ENCODE measurements around the gene CORO1C. TPM values are rescaled to one million over a fixed set of nuclear protein-coding genes. Genes with fewer than 3 reads are reported as not detected.
"Not testable (repeated sequence)": the region's sequence is repeated elsewhere in the genome, so short reads cannot be mapped to it uniquely, and the experiment has no call there.

CORO1C gene
- total and polyA plus RNA-seq, 10 donors, result 12.0 to 119 (median 74.8) TPM

GRCh38 chr12:108773798-108774788 lies 42.8 kb upstream of the CORO1C start:
- TF ChIP-seq POLR2AphosphoS5 (IDR thresholded peaks at IDR 0.05) (peak; percentile 83 to 90 (median 88)), POLR2A (IDR thresholded peaks at IDR 0.05) (no peak)
- Histone ChIP-seq H3K27ac (peak overlapping the region in 6 of 8 donors; percentile 15 to 62 (median 58)), H3K27me3 (replicated peaks in 1 of 7) (peaks cover 0 to 10% (median 0%) of the 10 kb centered on the region in 7 donors), H3K4me3 (no peak overlapping the region), H3K9me3 (no peaks in the 10 kb centered on the region), H3K4me1 (peaks cover 0 to 42% (median 17%) of the 10 kb centered on the region in 6 donors), H3K36me3 (no peaks in the 10 kb centered on the region)
- WGBS, 5 donors, result 56 to 69% (median 64%) methylated on average over 22 to 23 of the region's 23 CpGs
- DNase-seq, result peak; percentile 84
- intact Hi-C loops (cut with DNase I; ENCODE audit: low total_unique reads), result no loop called here

- WGBS, 5 donors, result 87 to 93% (median 87%) methylated on average over 25 of the region's 25 CpGs
- intact Hi-C loops (cut with DNase I; ENCODE audit: low total_unique reads), result no loop called here
- Histone ChIP-seq H3K27ac (peak overlapping the region in 2 of 8 donors; percentile 12 to 21), H3K4me3 (no peak overlapping the region), H3K27me3 (replicated peaks in 1 of 7) (peaks cover 0 to 19% (median 0%) of the 10 kb centered on the region in 7 donors), H3K4me1 (peaks cover 0 to 52% (median 26%) of the 10 kb centered on the region in 6 donors), H3K36me3 (no peaks in the 10 kb centered on the region), H3K9me3 (no peaks in the 10 kb centered on the region)
- DNase-seq, result no peak
- TF ChIP-seq POLR2AphosphoS5 (IDR thresholded peaks at IDR 0.05) (no peak), POLR2A (IDR thresholded peaks at IDR 0.05) (no peak)
- TF ChIP-seq, protein P1, sequence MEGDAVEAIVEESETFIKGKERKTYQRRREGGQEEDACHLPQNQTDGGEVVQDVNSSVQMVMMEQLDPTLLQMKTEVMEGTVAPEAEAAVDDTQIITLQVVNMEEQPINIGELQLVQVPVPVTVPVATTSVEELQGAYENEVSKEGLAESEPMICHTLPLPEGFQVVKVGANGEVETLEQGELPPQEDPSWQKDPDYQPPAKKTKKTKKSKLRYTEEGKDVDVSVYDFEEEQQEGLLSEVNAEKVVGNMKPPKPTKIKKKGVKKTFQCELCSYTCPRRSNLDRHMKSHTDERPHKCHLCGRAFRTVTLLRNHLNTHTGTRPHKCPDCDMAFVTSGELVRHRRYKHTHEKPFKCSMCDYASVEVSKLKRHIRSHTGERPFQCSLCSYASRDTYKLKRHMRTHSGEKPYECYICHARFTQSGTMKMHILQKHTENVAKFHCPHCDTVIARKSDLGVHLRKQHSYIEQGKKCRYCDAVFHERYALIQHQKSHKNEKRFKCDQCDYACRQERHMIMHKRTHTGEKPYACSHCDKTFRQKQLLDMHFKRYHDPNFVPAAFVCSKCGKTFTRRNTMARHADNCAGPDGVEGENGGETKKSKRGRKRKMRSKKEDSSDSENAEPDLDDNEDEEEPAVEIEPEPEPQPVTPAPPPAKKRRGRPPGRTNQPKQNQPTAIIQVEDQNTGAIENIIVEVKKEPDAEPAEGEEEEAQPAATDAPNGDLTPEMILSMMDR (IDR thresholded peaks at IDR 0.05 in 8 of 11, conservative IDR thresholded peaks at IDR 0.05 in 3 of 11), result no peak
These were observed 41.8 kb upstream of the CORO1C start for GRCh38 chr12:108772891-108773797.

- TF ChIP-seq, protein P1 (IDR thresholded peaks at IDR 0.05 in 8 of 11, conservative IDR thresholded peaks at IDR 0.05 in 3 of 11), result no peak
- TF ChIP-seq POLR2A (IDR thresholded peaks at IDR 0.05) (no peak), POLR2AphosphoS5 (IDR thresholded peaks at IDR 0.05) (no peak)
- Histone ChIP-seq H3K4me1 (peaks cover 0 to 53% (median 27%) of the 10 kb centered on the region in 6 donors), H3K36me3 (no peaks in the 10 kb centered on the region), H3K9me3 (no peaks in the 10 kb centered on the region), H3K4me3 (no peak overlapping the region), H3K27ac (no peak overlapping the region), H3K27me3 (replicated peaks in 1 of 7) (peaks cover 0 to 19% (median 0%) of the 10 kb centered on the region in 7 donors)
- no peak for DNase-seq
- 54 to 79% (median 76%) methylated on average over 2 of the region's 2 CpGs for WGBS, 5 donors
- intact Hi-C loops (cut with DNase I; ENCODE audit: low total_unique reads), result no loop called here
These were observed 40.9 kb upstream of the CORO1C start for GRCh38 chr12:108772247-108772646.

- WGBS, 5 donors, result 55 to 79% (median 72%) methylated on average over 9 of the region's 9 CpGs
- DNase-seq; H3K4me3 ChIP-seq; H3K36me3 ChIP-seq; H3K27ac ChIP-seq; intact Hi-C loops (cut with DNase I; ENCODE audit: low total_unique reads); H3K9me3 ChIP-seq: not testable (repeated sequence)
- Histone ChIP-seq H3K4me1 (peaks cover 0 to 53% (median 27%) of the 10 kb centered on the region in 6 donors), H3K27me3 (replicated peaks in 1 of 7) (peaks cover 0 to 19% (median 0%) of the 10 kb centered on the region in 7 donors)
These were observed 40.5 kb upstream of the CORO1C start for GRCh38 chr12:108771835-108772234.

Measured in spleen (tissue), 11 donors.